Kidney epithelial cell (primary cell): ENCODE data around the gene S100A7A. TPM values are rescaled to one million over a fixed set of nuclear protein-coding genes. Genes with fewer than 3 reads are reported as not detected.
A peak's percentile ranks its signal among the peaks of the same experiment; 100 is the strongest.

Experiments
- DNase-seq: peaks from one replicate; pipeline ENCODE4 v3.0.0-alpha.2; 2010; ENCODE audit warnings: low read depth
- H3K27me3 ChIP-seq: 2 replicates; pipeline ENCODE4 v1.6.0; 2011; ENCODE audit warnings: low read length; ENCODE audit not compliant: control insufficient read depth, insufficient read depth
- H3K36me3 ChIP-seq: 2 replicates; pipeline ENCODE4 v1.5.1; 2011; ENCODE audit warnings: low read length; ENCODE audit not compliant: control insufficient read depth, insufficient read depth
- H3K4me3 ChIP-seq: 2 replicates; pipeline ENCODE4 v1.5.1; 2011; ENCODE audit warnings: low read depth, mild to moderate bottlenecking, control low read depth, low read length
- CTCF ChIP-seq: IDR thresholded peaks from 2 replicates; pipeline ENCODE4 v1.5.1; 2011; ENCODE audit warnings: mild to moderate bottlenecking, moderate library complexity, low read length, control low read depth, inconsistent platforms; ENCODE audit not compliant: insufficient read depth, poor library complexity, severe bottlenecking
- total RNA-seq: library from RNA; depleted of rRNA; stranded (reverse); fragments of >200 nt; gene quantifications from 2 replicates; pipeline ENCODE4 v1.2.3, GENCODE V29; 2015

Gene S100A7A
- total RNA-seq, 1 donor from 2014 or later: not detected

GRCh38 chr1:153374071-153374470, 42.2 kb upstream of the S100A7A start:
- Histone ChIP-seq H3K4me3 (no peak overlapping the region), H3K36me3 (no peaks in the 10 kb centered on the region), H3K27me3 (no peaks in the 10 kb centered on the region)
- DNase-seq: no peak
- TF ChIP-seq CTCF: no peak

- no peak within 1 kb of the TSS for H3K4me3 ChIP-seq
- H3K36me3 ChIP-seq: no peaks in the 10 kb centered on the region
- DNase-seq: peak; percentile 42
- no peak for TF ChIP-seq CTCF
- no peaks in the 10 kb centered on the region for H3K27me3 ChIP-seq
Observed at GRCh38 chr1:153375511-153375910, 40.8 kb upstream of the S100A7A start, which contains the start of gene S100A12. Gene S100A12 (minus strand): TSS chr1:153375621. CDS start chr1:153374592, 1,029 bp downstream.

- TF ChIP-seq CTCF: no peak
- no peak for DNase-seq
- H3K4me3 ChIP-seq: no peak overlapping the region
- H3K36me3 ChIP-seq: no peaks in the 10 kb centered on the region
- H3K27me3 ChIP-seq: no peaks in the 10 kb centered on the region
Observed at GRCh38 chr1:153379591-153379990, 36.7 kb upstream of the S100A7A start.

- no peak for DNase-seq
- no peaks in the 10 kb centered on the region for H3K27me3 ChIP-seq
- no peak for TF ChIP-seq CTCF
- H3K36me3 ChIP-seq: no peaks in the 10 kb centered on the region
- no peak overlapping the region for H3K4me3 ChIP-seq
Observed at GRCh38 chr1:153380711-153381110, 35.6 kb upstream of the S100A7A start.

- DNase-seq: no peak
Observed at GRCh38 chr1:153384958-153385580, 31.3 kb upstream of the S100A7A start.

More at GRCh38 chr1:153384958-153385580, 31.3 kb upstream of the S100A7A start:
- Histone ChIP-seq H3K4me3 (no peak overlapping the region), H3K36me3 (no peaks in the 10 kb centered on the region), H3K27me3 (no peaks in the 10 kb centered on the region)
- no peak for TF ChIP-seq CTCF
